ENCODE results near the gene TAX1BP3. TPM values are rescaled to one million over a fixed set of nuclear protein-coding genes. Genes with fewer than 3 reads are reported as not detected.

TAX1BP3 gene
- total and polyA plus RNA-seq, 2 of the 13 experiments (the other 11 are each of a cell fraction or from before 2014, with no cell fraction given) = 16.7 to 45.1 TPM

GRCh38 chr17:3669548-3669947, 1.2 kb upstream of the TAX1BP3 start (continued):
- TF ChIP-seq ZNF230 (CRISPR knock-in tag; IDR thresholded peaks at IDR 0.05) = no peak
- no peak for TF ChIP-seq HMG20A (CRISPR knock-in tag; IDR thresholded peaks at IDR 0.05; ENCODE audit: borderline replicate concordance)
- no peak for TF ChIP-seq ZNF616 (CRISPR knock-in tag; IDR thresholded peaks at IDR 0.05; ENCODE audit: low read depth)
- TF ChIP-seq ZBTB43 (CRISPR knock-in tag; conservative IDR thresholded peaks at IDR 0.05) = no peak
- TF ChIP-seq ZNF609 (CRISPR knock-in tag; IDR thresholded peaks at IDR 0.05; ENCODE audit: borderline replicate concordance) = no peak
- no peak for TF ChIP-seq FOXJ3 (CRISPR knock-in tag; IDR thresholded peaks at IDR 0.05; ENCODE audit: borderline replicate concordance)
- TF ChIP-seq ZNF138 (CRISPR knock-in tag; IDR thresholded peaks at IDR 0.05; ENCODE audit: low read depth) = no peak
- no peak for TF ChIP-seq ISX (CRISPR knock-in tag; conservative IDR thresholded peaks at IDR 0.05)
- no peak for TF ChIP-seq RORA (CRISPR knock-in tag; IDR thresholded peaks at IDR 0.05)
- no peak for TF ChIP-seq FOXO4 (CRISPR knock-in tag; conservative IDR thresholded peaks at IDR 0.05)
- no peak for TF ChIP-seq ZNF607 (CRISPR knock-in tag; IDR thresholded peaks at IDR 0.05; ENCODE audit: borderline replicate concordance)
